CD14-positive monocyte (primary cell): Measurements from ENCODE around the gene MAPK7. TPM values are rescaled to one million over a fixed set of nuclear protein-coding genes. Genes with fewer than 3 reads are reported as not detected.

Source experiments
- DNase-seq, 3 donors: peaks; one replicate each; pipeline ENCODE4 v3.0.0-alpha.2; 2011 to 2022
- H2AFZ ChIP-seq: 2 replicates; pipeline ENCODE4 v1.6.0; 2012; ENCODE audit warnings: mild to moderate bottlenecking, low read depth, low read length, inconsistent platforms; ENCODE audit not compliant: insufficient read depth, poor library complexity, severe bottlenecking
- H3K27ac ChIP-seq, 2 donors: 1 replicate in 1 of 2; 2 replicates in 1 of 2; pipeline ENCODE4 v1.5.1; 2012 to 2013; ENCODE audit warnings: low read length in 2 of 2, control low read depth in 1 of 2, inconsistent platforms in 1 of 2, low read depth in 1 of 2, mild to moderate bottlenecking in 1 of 2
- H3K27me3 ChIP-seq, 2 donors: one replicate each; pipeline versions ENCODE4 v1.6.0 to v1.6.1; 2011 to 2013; ENCODE audit warnings: low read length in 2 of 2; ENCODE audit not compliant: control insufficient read depth in 2 of 2, insufficient read depth in 2 of 2
- H3K36me3 ChIP-seq, 2 donors: replicated peaks in 1 of 2; 1 replicate in 1 of 2; 2 replicates in 1 of 2; pipeline versions ENCODE4 v1.5.1 to v1.6.1; 2012 to 2013; ENCODE audit warnings: low read length in 2 of 2, control low read depth in 1 of 2, inconsistent platforms in 1 of 2, mild to moderate bottlenecking in 1 of 2; ENCODE audit not compliant: insufficient read depth in 2 of 2, control insufficient read depth in 1 of 2
- H3K4me1 ChIP-seq, 2 donors: 1 replicate in 1 of 2; 2 replicates in 1 of 2; pipeline versions ENCODE4 v1.5.1 to v1.6.1; 2012 to 2013; ENCODE audit warnings: low read length in 2 of 2, control low read depth in 1 of 2, inconsistent platforms in 1 of 2, mild to moderate bottlenecking in 1 of 2, moderate library complexity in 1 of 2; ENCODE audit not compliant: insufficient read depth in 2 of 2, control insufficient read depth in 1 of 2
- H3K4me2 ChIP-seq: replicated peaks from 2 replicates; pipeline ENCODE3; 2012; ENCODE audit warnings: low read length, moderate library complexity, mild to moderate bottlenecking; ENCODE audit not compliant: poor library complexity, severe bottlenecking; ENCODE audit errors: extremely low read depth
- H3K4me3 ChIP-seq, 3 experiments: fragments of 200-600 bp in 1 of 3; sonication (generic) in 1 of 3; replicated peaks in 1 of 3; 1 replicate in 2 of 3; 2 replicates in 1 of 3; pipeline ENCODE4 v1.5.1; 2011 to 2013; ENCODE audit warnings: low read length in 3 of 3, mild to moderate bottlenecking in 3 of 3, control low read depth in 2 of 3, low read depth in 2 of 3, inconsistent platforms in 1 of 3, moderate library complexity in 1 of 3
- H3K79me2 ChIP-seq: 2 replicates; pipeline ENCODE4 v1.6.0; 2012; ENCODE audit warnings: mild to moderate bottlenecking, control low read depth, inconsistent platforms, low read length, moderate library complexity; ENCODE audit not compliant: insufficient read depth
- H3K9ac ChIP-seq: 2 replicates; pipeline ENCODE4 v1.6.0; 2017; ENCODE audit warnings: low read length, mild to moderate bottlenecking; ENCODE audit not compliant: insufficient read depth, poor library complexity, severe bottlenecking
- H3K9me3 ChIP-seq, 2 donors: replicated peaks in 1 of 2; 1 replicate in 1 of 2; 2 replicates in 1 of 2; pipeline versions ENCODE4 v1.5.1 to v1.6.1; 2012 to 2013; ENCODE audit warnings: low read length in 2 of 2, control low read depth in 1 of 2; ENCODE audit not compliant: control insufficient read depth in 1 of 2, insufficient read depth in 1 of 2
- H4K20me1 ChIP-seq: 2 replicates; pipeline ENCODE4 v1.6.0; 2012; ENCODE audit warnings: mild to moderate bottlenecking, low read length, control low read depth, moderate library complexity; ENCODE audit not compliant: insufficient read depth
- H3K27ac Mint-ChIP-seq, 7 donors: one replicate each; pipeline ENCODE4 v1.8.0; 2020; ENCODE audit warnings: mild to moderate bottlenecking in 7 of 7, mixed read lengths in 7 of 7, moderate library complexity in 6 of 7, inconsistent platforms in 2 of 7
- H3K27me3 Mint-ChIP-seq, 3 donors: one replicate each; pipeline ENCODE4 v1.8.0; 2021 to 2022; ENCODE audit warnings: low read depth in 3 of 3, mild to moderate bottlenecking in 3 of 3, mixed read lengths in 3 of 3, moderate library complexity in 3 of 3, inconsistent platforms in 1 of 3
- H3K36me3 Mint-ChIP-seq, 2 donors: one replicate each; pipeline ENCODE4 v1.8.0; 2020; ENCODE audit warnings: mixed read lengths in 2 of 2, inconsistent platforms in 1 of 2, mild to moderate bottlenecking in 1 of 2
- H3K4me1 Mint-ChIP-seq: one replicate; pipeline ENCODE4 v1.8.0; 2020; ENCODE audit warnings: mild to moderate bottlenecking, mixed read lengths
- H3K4me3 Mint-ChIP-seq, 2 donors: one replicate each; pipeline ENCODE4 v1.8.0; 2020; ENCODE audit warnings: mild to moderate bottlenecking in 2 of 2, mixed read lengths in 2 of 2, moderate library complexity in 1 of 2
- H3K9me3 Mint-ChIP-seq, 7 donors: one replicate each; pipeline ENCODE4 v1.8.0; 2020 to 2022; ENCODE audit warnings: mixed read lengths in 7 of 7, mild to moderate bottlenecking in 6 of 7, moderate library complexity in 6 of 7, inconsistent platforms in 2 of 7
- CTCF ChIP-seq: fragments of 200-600 bp; IDR thresholded peaks from one replicate; pipeline ENCODE4 v1.8.0; 2022; ENCODE audit warnings: antibody characterized with exemption, mild to moderate bottlenecking
- WGBS: methylation state at CpG from one replicate; pipeline ENCODE4 v1.1.5; 2013; ENCODE audit warnings: missing lambda C conversion rate; ENCODE audit not compliant: insufficient coverage; 5-methylcytosine and 5-hydroxymethylcytosine counted together
- intact Hi-C, 2 donors: fragments of 100-400 bp; cut with micrococcal nuclease; formaldehyde crosslinking; loops; one replicate each; pipeline versions ENCODE4 v1.15.0 to v1.15.1; 2023
- polyA plus RNA-seq, 3 donors: library from polyadenylated mRNA; depleted of rRNA in 1 of 3; unstranded in 2 of 3; stranded (reverse) in 1 of 3; fragments of 300-500 nt in 2 of 3; fragments of >200 nt in 1 of 3; fragmentation: Illumina TruSeq in 2 of 3; gene quantifications; 1 replicate in 2 of 3; 2 replicates in 1 of 3; pipeline ENCODE4 v1.2.3, GENCODE V29; 2012 to 2021

The MAPK7 gene
- polyA plus RNA-seq, 3 donors, result 9.3 to 130 (median 10.0) TPM

GRCh38 chr17:19343256-19343630 lies 35.1 kb upstream of the MAPK7 start:
- H3K9me3 Mint-ChIP-seq, result peaks cover 0 to 2% (median 0%) of the 10 kb centered on the region in 7 donors
- no peak overlapping the region for H2AFZ ChIP-seq
- H3K4me1 Mint-ChIP-seq, result no peaks in the 10 kb centered on the region
- no peak overlapping the region for H3K9ac ChIP-seq
- H3K27me3 Mint-ChIP-seq, result peaks cover 8 to 29% (median 14%) of the 10 kb centered on the region in 3 donors
- no peak for TF ChIP-seq CTCF
- no peak overlapping the region for H3K4me2 ChIP-seq
- no peak overlapping the region for H3K4me3 ChIP-seq
- no peak overlapping the region for H3K27ac ChIP-seq
- peak in 1 of 3 donors; percentile 2 for DNase-seq
- H3K4me1 ChIP-seq, result no peaks in the 10 kb centered on the region
- peaks cover 0 to 12% of the 10 kb centered on the region in 2 donors for H3K27me3 ChIP-seq
- H4K20me1 ChIP-seq, result no peaks in the 10 kb centered on the region
- no peaks in the 10 kb centered on the region for H3K36me3 ChIP-seq
- intact Hi-C loops, result no loop called here
- WGBS, result 94% methylated on average over 7 of the region's 7 CpGs
- H3K79me2 ChIP-seq, result no peaks in the 10 kb centered on the region
- H3K27ac Mint-ChIP-seq, result no peak overlapping the region
- no peak overlapping the region for H3K4me3 Mint-ChIP-seq
- H3K36me3 Mint-ChIP-seq, result no peaks in the 10 kb centered on the region
- H3K9me3 ChIP-seq, result no peaks in the 10 kb centered on the region

DNA sequence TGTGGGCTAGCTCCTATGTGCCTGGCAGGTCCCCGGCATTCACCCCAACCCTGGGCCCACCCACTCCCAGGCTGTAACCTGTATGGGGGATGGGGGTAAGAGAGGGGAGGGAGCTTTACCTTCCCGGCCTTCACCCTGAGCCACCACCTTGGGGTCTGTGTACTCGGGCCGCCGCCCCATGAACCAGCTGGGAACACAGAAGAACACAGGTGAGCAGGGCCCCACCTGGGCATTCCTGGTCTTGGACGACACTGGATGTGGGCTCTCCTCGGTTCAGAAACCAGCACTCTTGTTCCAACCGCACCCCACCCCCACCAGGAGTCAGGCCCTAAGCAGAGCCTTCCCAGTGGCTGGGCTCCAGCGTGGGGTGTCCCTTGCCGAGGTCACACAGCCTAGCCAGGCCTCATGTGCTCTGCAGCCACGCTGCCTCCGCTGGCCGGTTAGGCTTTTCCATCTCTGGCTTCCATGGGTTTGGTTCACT lies 34.6 kb upstream of the MAPK7 start:
- TF ChIP-seq CTCF, result no peak
- 96% methylated on average over 11 of the region's 13 CpGs for WGBS
- Mint-ChIP-seq H3K4me1 (no peaks in the 10 kb centered on the region), H3K27ac (no peak overlapping the region), H3K36me3 (no peaks in the 10 kb centered on the region), H3K9me3 (no peaks in the 10 kb centered on the region), H3K4me3 (no peak overlapping the region), H3K27me3 (peaks cover 8 to 29% (median 14%) of the 10 kb centered on the region in 3 donors)
- Histone ChIP-seq H2AFZ (no peak overlapping the region), H3K9ac (no peak overlapping the region), H4K20me1 (no peaks in the 10 kb centered on the region), H3K36me3 (no peaks in the 10 kb centered on the region), H3K4me2 (no peak overlapping the region), H3K79me2 (no peaks in the 10 kb centered on the region), H3K9me3 (no peaks in the 10 kb centered on the region), H3K4me3 (no peak overlapping the region), H3K27me3 (peaks cover 0 to 8% of the 10 kb centered on the region in 2 donors), H3K4me1 (no peaks in the 10 kb centered on the region), H3K27ac (no peak overlapping the region)
- intact Hi-C loops, result no loop called here
- peak in 1 of 3 donors; percentile 1 for DNase-seq
